Endothelial cell of umbilical vein (primary cell): ENCODE results near the gene PEX19. TPM values are rescaled to one million over a fixed set of nuclear protein-coding genes. Genes with fewer than 3 reads are reported as not detected.

ENCODE experiments used
- BruUV-seq: library from RNA; stranded (reverse); fragments of 400-500 nt; replicated peaks from 2 replicates; lab custom pipeline; 2021; lab: Mats Ljungman, UMichigan
- CTCF ChIA-PET: fragments of 300-600, 350-600 bp; sonication (Branson Sonifier 250); formaldehyde crosslinking; loops from one replicate; lab custom pipeline; 2021; ENCODE audit warnings: antibody characterized with exemption, inconsistent platforms; lab: Charles Lee
- POLR2A ChIA-PET: fragments of 300-600, 350-600 bp; sonication (Branson Sonifier 250); formaldehyde crosslinking; loops from one replicate; lab custom pipeline; 2021; ENCODE audit warnings: antibody characterized with exemption, inconsistent platforms; lab: Charles Lee
- DNase-seq: peaks from one replicate; pipeline ENCODE4 v3.0.0-alpha.2; 2011; ENCODE audit warnings: low read depth, low spot score
- FAIRE-seq: peaks from 2 replicates; lab custom pipeline; 2011; peaks lifted over from hg19 to GRCh38; lab: Jason Lieb, UNC
- H2AFZ ChIP-seq: 2 replicates; pipeline ENCODE4 v1.6.0; 2012; ENCODE audit warnings: low read depth, low read length, control low read depth, inconsistent platforms
- H3K27ac ChIP-seq: 2 replicates; pipeline ENCODE4 v1.5.1; 2011; ENCODE audit warnings: low read depth, mild to moderate bottlenecking, control low read depth, low read length, moderate library complexity; ENCODE audit not compliant: insufficient read depth
- H3K27me3 ChIP-seq, 2 experiments: 2 replicates each; pipeline versions ENCODE4 v1.6.0 to v1.6.1; 2011; ENCODE audit warnings: low read length in 2 of 2, mixed read lengths in 1 of 2; ENCODE audit not compliant: control insufficient read depth in 2 of 2, insufficient read depth in 2 of 2
- H3K36me3 ChIP-seq, 2 experiments: 2 replicates in 1 of 2; 3 replicates in 1 of 2; pipeline ENCODE4 v1.5.1; 2011; ENCODE audit warnings: low read length in 2 of 2, mild to moderate bottlenecking in 1 of 2, moderate library complexity in 1 of 2; ENCODE audit not compliant: control insufficient read depth in 2 of 2, insufficient read depth in 2 of 2; ENCODE audit errors: extremely low read depth in 1 of 2
- H3K4me1 ChIP-seq: 3 replicates; pipeline ENCODE4 v1.5.1; 2011; ENCODE audit warnings: mild to moderate bottlenecking, low read length; ENCODE audit not compliant: control insufficient read depth, insufficient read depth; ENCODE audit errors: extremely low read depth
- H3K4me2 ChIP-seq: 2 replicates; pipeline ENCODE4 v1.6.1; 2011; ENCODE audit warnings: low read length, control low read depth, mixed read lengths; ENCODE audit not compliant: insufficient read depth
- H3K4me3 ChIP-seq, 3 experiments: fragments of 200-600 bp in 1 of 3; sonication (generic), shearing (Covaris generic) in 1 of 3; replicated peaks in 1 of 3; 2 replicates each; pipeline ENCODE4 v1.5.1; 2011 to 2016; ENCODE audit warnings: control low read depth in 3 of 3, low read length in 3 of 3, mild to moderate bottlenecking in 2 of 3, inconsistent platforms in 1 of 3, low read depth in 1 of 3, moderate library complexity in 1 of 3; ENCODE audit not compliant: insufficient read depth in 1 of 3
- H3K79me2 ChIP-seq: 2 replicates; pipeline ENCODE4 v1.6.0; 2012; ENCODE audit warnings: low read length, inconsistent platforms; ENCODE audit not compliant: control insufficient read depth, insufficient read depth
- H3K9ac ChIP-seq: replicated peaks from 2 replicates; pipeline ENCODE3; 2011; ENCODE audit warnings: low read length, control low read depth; ENCODE audit not compliant: insufficient read depth; ENCODE audit errors: extremely low read depth
- H3K9me1 ChIP-seq: replicated peaks from 3 replicates; pipeline ENCODE4 v1.6.0; 2011; ENCODE audit warnings: mild to moderate bottlenecking, low read length; ENCODE audit not compliant: control insufficient read depth, insufficient read depth; ENCODE audit errors: extremely low read depth
- H3K9me3 ChIP-seq: replicated peaks from 2 replicates; pipeline ENCODE4 v1.5.1; 2012; ENCODE audit warnings: low read length, inconsistent platforms; ENCODE audit not compliant: control insufficient read depth, insufficient read depth
- H4K20me1 ChIP-seq: replicated peaks from 2 replicates; pipeline ENCODE3; 2011; ENCODE audit warnings: mild to moderate bottlenecking, low read length; ENCODE audit not compliant: control insufficient read depth, insufficient read depth; ENCODE audit errors: extremely low read depth
- EZH2 ChIP-seq: IDR thresholded peaks from 2 replicates; pipeline ENCODE4 v1.6.1; 2012; ENCODE audit warnings: borderline replicate concordance, low read depth, mild to moderate bottlenecking, moderate library complexity, low read length, inconsistent platforms; ENCODE audit not compliant: severe bottlenecking
- FOS ChIP-seq: IDR thresholded peaks from 2 replicates; pipeline ENCODE4 v1.6.1; 2011; ENCODE audit warnings: mild to moderate bottlenecking, low read length, moderate library complexity, borderline replicate concordance; ENCODE audit not compliant: insufficient read depth
- GATA2 ChIP-seq: IDR thresholded peaks from 2 replicates; pipeline ENCODE4 v1.7.0; 2011; ENCODE audit warnings: low read depth, mild to moderate bottlenecking, moderate library complexity, mixed read lengths, low read length; ENCODE audit not compliant: insufficient read length, insufficient read depth
- JUN ChIP-seq: IDR thresholded peaks from 2 replicates; pipeline ENCODE4 v1.6.1; 2011; ENCODE audit warnings: borderline replicate concordance, low read depth; ENCODE audit not compliant: insufficient read length, insufficient read depth
- MYC ChIP-seq: IDR thresholded peaks from one replicate; pipeline ENCODE4 v1.6.1; 2011; ENCODE audit warnings: mild to moderate bottlenecking, low read depth, low read length
- POLR2A ChIP-seq: IDR thresholded peaks from 2 replicates; pipeline ENCODE4 v1.6.1; 2012; ENCODE audit warnings: low read depth, mild to moderate bottlenecking, control low read depth, low read length
- POLR2AphosphoS5 ChIP-seq: IDR thresholded peaks from 2 replicates; pipeline ENCODE4 v1.6.1; 2012; ENCODE audit warnings: low read depth, mild to moderate bottlenecking, control low read depth, low read length, moderate library complexity; ENCODE audit not compliant: insufficient read depth
- dilution Hi-C: fragments of 300-500 bp; cut with MboI; formaldehyde crosslinking; loops from one replicate; pipeline ENCODE4 v1.15.0; 2019; ENCODE audit warnings: low sequenced_read_pairs; ENCODE audit not compliant: extremely low pct_ligation_motif_present
- intact Hi-C: fragments of 100-400 bp; cut with micrococcal nuclease; formaldehyde crosslinking; loops from one replicate; pipeline ENCODE4 v1.10.0; 2022
- polyA plus RNA-seq, 4 experiments: library from polyadenylated mRNA; depleted of rRNA in 3 of 4; stranded (reverse) in 3 of 4; unstranded in 1 of 4; fragments of >200 nt; gene quantifications; 2 replicates each; pipeline versions ENCODE4 v1.2.1 to v1.2.3, GENCODE V29; 2011 to 2012; ENCODE audit warnings: missing spikeins in 1 of 4
- total RNA-seq: library from RNA; stranded (reverse); gene quantifications from 2 replicates; pipeline ENCODE4 v1.2.3, GENCODE V29; 2021
- TF ChIP-seq, protein P1 (sequence below), 2 donors: IDR thresholded peaks; 1 replicate in 1 of 2; 2 replicates in 1 of 2; pipeline ENCODE4 v1.5.1; 2011; ENCODE audit warnings: low read length in 2 of 2, mild to moderate bottlenecking in 2 of 2, moderate library complexity in 2 of 2, control low read depth in 1 of 2, inconsistent platforms in 1 of 2, low read depth in 1 of 2; ENCODE audit not compliant: insufficient read depth in 1 of 2; ENCODE audit errors: extremely low read depth in 1 of 2
- TF ChIP-seq, protein P2 (sequence below): IDR thresholded peaks from 2 replicates; pipeline ENCODE4 v1.6.1; 2011; ENCODE audit not compliant: insufficient read depth, insufficient read length

PEX19 gene
- total and polyA plus RNA-seq, 2 donors (not counting 3 experiments of a cell fraction or from before 2014, with no cell fraction given), result 24.4 to 38.4 TPM

DNA sequence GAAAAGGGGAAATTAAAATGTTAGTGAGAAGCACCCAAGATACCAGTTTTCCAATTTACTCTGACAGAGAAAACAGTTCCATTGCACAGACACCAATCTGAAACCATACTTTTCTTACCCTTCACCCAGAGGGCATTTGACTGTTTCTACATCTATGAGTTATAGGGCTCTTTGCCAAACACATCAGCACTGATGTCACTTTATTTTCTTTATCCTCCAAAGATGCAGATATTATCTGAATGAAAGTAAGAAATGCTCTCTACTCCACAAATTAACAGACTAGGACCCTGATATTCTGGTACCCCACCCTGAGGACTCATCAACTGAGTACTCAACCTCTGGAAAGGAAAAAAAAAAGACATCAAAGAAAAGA, 24.2 kb upstream of the PEX19 start:
- no peak for TF ChIP-seq GATA2
- no peak for TF ChIP-seq JUN
- no peak overlapping the region for H3K4me3 ChIP-seq
- no peaks in the 10 kb centered on the region for H3K79me2 ChIP-seq
- ChIA-PET CTCF (interaction anchor here (0.8 to 2.6 kb wide), 3 partner anchors 15 to 116 kb away, joined by 3 to 13 read pairs (median 5); no protein-coding TSS in a partner anchor), POLR2A (no interaction called here)
- H4K20me1 ChIP-seq, result no peaks in the 10 kb centered on the region
- no peak overlapping the region for H3K27ac ChIP-seq
- DNase-seq (no peak), FAIRE-seq (no peak)
- H3K9me1 ChIP-seq, result no peaks in the 10 kb centered on the region
- intact Hi-C loops (loop anchor here (5.0 kb wide), 1 partner anchor 33 kb away; the partner anchor contains the start of genes COPA and NCSTN), dilution Hi-C loops (no loop called here)
- H3K4me2 ChIP-seq, result no peak overlapping the region
- H3K4me1 ChIP-seq, result no peaks in the 10 kb centered on the region
- H3K36me3 ChIP-seq, result peaks cover 47 to 51% of the 10 kb centered on the region in 2 experiments
- no peaks in the 10 kb centered on the region for H3K9me3 ChIP-seq
- no peak overlapping the region for H2AFZ ChIP-seq
- no peak overlapping the region for H3K9ac ChIP-seq
- H3K27me3 ChIP-seq, result no peaks in the 10 kb centered on the region
- no TSS peak for BruUV-seq

DNA sequence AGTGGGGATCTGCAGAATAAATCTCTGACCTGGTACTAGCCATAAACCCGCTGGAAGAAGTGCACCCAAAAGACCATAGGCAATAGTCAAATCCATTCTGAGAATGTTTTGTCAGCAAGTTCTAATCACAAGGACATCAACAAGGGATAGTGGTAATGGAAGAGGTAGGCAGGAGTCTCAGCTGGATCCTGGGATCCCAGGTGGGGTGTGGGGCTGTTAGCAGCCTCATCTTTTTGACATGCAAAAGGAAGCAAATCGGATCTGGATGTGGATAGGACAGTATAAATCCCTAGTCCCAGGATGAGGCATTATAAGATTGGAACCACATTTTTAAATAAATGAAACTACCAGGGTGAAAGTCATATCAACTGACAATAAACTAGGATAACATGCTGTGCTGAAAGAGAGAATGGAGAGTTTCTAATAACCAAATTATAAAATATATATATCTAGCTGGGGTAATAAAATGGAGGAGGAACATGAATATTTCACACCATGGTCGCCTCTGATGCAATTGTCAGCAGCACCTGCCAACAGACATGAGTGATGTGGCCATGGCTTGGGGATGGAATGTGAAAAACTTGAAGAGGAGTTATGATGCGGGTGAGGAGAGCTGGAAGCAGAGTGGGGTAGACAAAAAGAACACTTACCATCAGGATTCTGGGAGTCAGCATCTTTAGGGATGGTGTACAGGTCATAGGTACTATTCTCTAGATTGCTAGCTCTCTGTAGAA, 23.7 kb upstream of the PEX19 start:
- dilution Hi-C loops (no loop called here), intact Hi-C loops (loop anchor here (5.0 kb wide), 1 partner anchor 34 kb away; the partner anchor contains the start of genes COPA and NCSTN)
- H3K36me3 ChIP-seq, result peaks cover 42 to 51% of the 10 kb centered on the region in 2 experiments
- H3K4me3 ChIP-seq, result no peak overlapping the region
- ChIA-PET CTCF (interaction anchor here (0.6 to 2.6 kb wide), 4 partner anchors 15 to 115 kb away, joined by 3 to 13 read pairs (median 4); no protein-coding TSS in a partner anchor), POLR2A (no interaction called here)
- H3K9me1 ChIP-seq, result no peaks in the 10 kb centered on the region
- H4K20me1 ChIP-seq, result no peaks in the 10 kb centered on the region
- no peaks in the 10 kb centered on the region for H3K9me3 ChIP-seq
- no peak for TF ChIP-seq POLR2A
- TF ChIP-seq MYC, result no peak
- TF ChIP-seq, protein P1, sequence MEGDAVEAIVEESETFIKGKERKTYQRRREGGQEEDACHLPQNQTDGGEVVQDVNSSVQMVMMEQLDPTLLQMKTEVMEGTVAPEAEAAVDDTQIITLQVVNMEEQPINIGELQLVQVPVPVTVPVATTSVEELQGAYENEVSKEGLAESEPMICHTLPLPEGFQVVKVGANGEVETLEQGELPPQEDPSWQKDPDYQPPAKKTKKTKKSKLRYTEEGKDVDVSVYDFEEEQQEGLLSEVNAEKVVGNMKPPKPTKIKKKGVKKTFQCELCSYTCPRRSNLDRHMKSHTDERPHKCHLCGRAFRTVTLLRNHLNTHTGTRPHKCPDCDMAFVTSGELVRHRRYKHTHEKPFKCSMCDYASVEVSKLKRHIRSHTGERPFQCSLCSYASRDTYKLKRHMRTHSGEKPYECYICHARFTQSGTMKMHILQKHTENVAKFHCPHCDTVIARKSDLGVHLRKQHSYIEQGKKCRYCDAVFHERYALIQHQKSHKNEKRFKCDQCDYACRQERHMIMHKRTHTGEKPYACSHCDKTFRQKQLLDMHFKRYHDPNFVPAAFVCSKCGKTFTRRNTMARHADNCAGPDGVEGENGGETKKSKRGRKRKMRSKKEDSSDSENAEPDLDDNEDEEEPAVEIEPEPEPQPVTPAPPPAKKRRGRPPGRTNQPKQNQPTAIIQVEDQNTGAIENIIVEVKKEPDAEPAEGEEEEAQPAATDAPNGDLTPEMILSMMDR (IDR thresholded peaks at IDR 0.05; ENCODE audit: extremely low read depth in 1 of 2, insufficient read depth in 1 of 2, low read depth in 1 of 2, low read length in 2 of 2), result no peak
- TF ChIP-seq FOS, result no peak
- TF ChIP-seq, protein P2, sequence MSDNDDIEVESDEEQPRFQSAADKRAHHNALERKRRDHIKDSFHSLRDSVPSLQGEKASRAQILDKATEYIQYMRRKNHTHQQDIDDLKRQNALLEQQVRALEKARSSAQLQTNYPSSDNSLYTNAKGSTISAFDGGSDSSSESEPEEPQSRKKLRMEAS, result no peak
- no peak for TF ChIP-seq EZH2
- TF ChIP-seq JUN, result no peak
- no peak for TF ChIP-seq GATA2
- TF ChIP-seq POLR2AphosphoS5, result no peak
- DNase-seq (no peak), FAIRE-seq (no peak)
- H3K4me1 ChIP-seq, result no peaks in the 10 kb centered on the region
- BruUV-seq, result no TSS peak
- no peak overlapping the region for H2AFZ ChIP-seq
- no peaks in the 10 kb centered on the region for H3K79me2 ChIP-seq
- no peak overlapping the region for H3K27ac ChIP-seq
- H3K4me2 ChIP-seq, result no peak overlapping the region
- H3K27me3 ChIP-seq, result no peaks in the 10 kb centered on the region
- no peak overlapping the region for H3K9ac ChIP-seq
